Natural killer cell (primary cell): ENCODE measurements around the gene CPOX. TPM values are rescaled to one million over a fixed set of nuclear protein-coding genes. Genes with fewer than 3 reads are reported as not detected.
A peak's percentile ranks its signal among the peaks of the same experiment; 100 is the strongest.

Source experiments
- ATAC-seq, 3 donors: fragments of 150-1000 bp in 2 of 3; fragments of 200-7000 bp in 1 of 3; cut with Tn5 transposase; 1 replicate in 1 of 3; 2 replicates in 2 of 3; pipeline ENCODE4 v1.10.0; 2021; ENCODE audit warnings: mild to moderate bottlenecking in 2 of 3, moderate library complexity in 2 of 3
- DNase-seq, 2 donors: peaks; one replicate each; pipeline versions ENCODE4 v3.0.0 to v3.0.0-alpha.2; 2013 to 2021; ENCODE audit warnings: mixed read lengths in 1 of 2
- H3K27ac ChIP-seq: one replicate; pipeline ENCODE4 v1.5.1; 2013; ENCODE audit warnings: mild to moderate bottlenecking, low read length
- H3K27me3 ChIP-seq: one replicate; pipeline ENCODE4 v1.6.1; 2013; ENCODE audit warnings: low read length; ENCODE audit not compliant: control insufficient read depth, insufficient read depth
- H3K36me3 ChIP-seq: one replicate; pipeline ENCODE4 v1.6.1; 2013; ENCODE audit warnings: low read length; ENCODE audit not compliant: control insufficient read depth, insufficient read depth
- H3K4me1 ChIP-seq: one replicate; pipeline ENCODE4 v1.6.1; 2013; ENCODE audit warnings: low read length; ENCODE audit not compliant: control insufficient read depth, insufficient read depth
- H3K4me3 ChIP-seq: one replicate; pipeline ENCODE4 v1.5.1; 2013; ENCODE audit warnings: low read length
- H3K9me3 ChIP-seq: one replicate; pipeline ENCODE4 v1.6.1; 2013; ENCODE audit warnings: low read length; ENCODE audit not compliant: control insufficient read depth, insufficient read depth
- H3K27ac Mint-ChIP-seq, 2 donors: one replicate each; pipeline ENCODE4 v1.8.0; 2022; ENCODE audit warnings: mild to moderate bottlenecking in 2 of 2, mixed read lengths in 2 of 2, moderate library complexity in 1 of 2
- H3K27me3 Mint-ChIP-seq, 2 donors: one replicate each; pipeline ENCODE4 v1.8.0; 2022; ENCODE audit warnings: low read depth in 2 of 2, mixed read lengths in 2 of 2
- H3K36me3 Mint-ChIP-seq: one replicate; pipeline ENCODE4 v1.8.0; 2022; ENCODE audit warnings: mixed read lengths
- H3K4me1 Mint-ChIP-seq, 2 donors: one replicate each; pipeline ENCODE4 v1.8.0; 2022; ENCODE audit warnings: mixed read lengths in 2 of 2
- H3K4me3 Mint-ChIP-seq: one replicate; pipeline ENCODE4 v1.8.0; 2022; ENCODE audit warnings: mild to moderate bottlenecking, moderate library complexity, mixed read lengths
- H3K9me3 Mint-ChIP-seq, 2 donors: one replicate each; pipeline ENCODE4 v1.8.0; 2022; ENCODE audit warnings: mixed read lengths in 2 of 2
- CTCF ChIP-seq: fragments of 200-600 bp; IDR thresholded peaks from one replicate; pipeline ENCODE4 v1.8.0; 2022; ENCODE audit warnings: antibody characterized with exemption
- WGBS: methylation state at CpG from one replicate; pipeline ENCODE4 v1.1.7; 2013; ENCODE audit warnings: missing lambda C conversion rate; ENCODE audit not compliant: insufficient coverage; 5-methylcytosine and 5-hydroxymethylcytosine counted together
- intact Hi-C: fragments of 100-400 bp; cut with micrococcal nuclease; formaldehyde crosslinking; loops from one replicate; pipeline ENCODE4 v1.14.2; 2022
- total RNA-seq, 4 donors: library from RNA; stranded (reverse); fragments of 120-200 nt in 1 of 4; gene quantifications; one replicate each; pipeline versions ENCODE4 v1.2.3 to v1.2.4, GENCODE V29; 2013 to 2022

CPOX gene
- total RNA-seq, 3 donors from 2014 or later (not counting 1 experiment from before 2014, with no cell fraction given) = 7.6 to 12.7 (median 12.2) TPM

GRCh38 chr3:98551754-98552153 lies 41.7 kb downstream of the CPOX start:
- Mint-ChIP-seq H3K36me3 (no peaks in the 10 kb centered on the region), H3K27ac (peak overlapping the region; percentile 68 to 75), H3K27me3 (no peaks in the 10 kb centered on the region), H3K4me3 (peak overlapping the region; percentile 43), H3K9me3 (no peaks in the 10 kb centered on the region), H3K4me1 (peaks cover 37 to 54% of the 10 kb centered on the region in 2 donors)
- intact Hi-C loops = no loop called here
- peak overlapping the region; percentile 2 for H3K27ac ChIP-seq
- no peaks in the 10 kb centered on the region for H3K27me3 ChIP-seq
- peaks cover 40% of the 10 kb centered on the region for H3K4me1 ChIP-seq
- ATAC-seq (peak; percentile 39 to 63 (median 54)), DNase-seq (no peak)
- no CpG with 5 or more reads among the region's 3 CpGs for WGBS
- no peak for TF ChIP-seq CTCF
- H3K9me3 ChIP-seq = no peaks in the 10 kb centered on the region
- no peaks in the 10 kb centered on the region for H3K36me3 ChIP-seq
- H3K4me3 ChIP-seq = no peak overlapping the region

- Histone ChIP-seq H3K4me3 (no peak overlapping the region), H3K4me1 (peaks cover 36% of the 10 kb centered on the region), H3K9me3 (no peaks in the 10 kb centered on the region), H3K36me3 (no peaks in the 10 kb centered on the region), H3K27ac (no peak overlapping the region), H3K27me3 (no peaks in the 10 kb centered on the region)
- H3K36me3 Mint-ChIP-seq = no peaks in the 10 kb centered on the region
- WGBS = 100% methylated on average over 2 of the region's 2 CpGs
- no peak for ATAC-seq
- no peak overlapping the region for H3K4me3 Mint-ChIP-seq
- peaks cover 38 to 54% of the 10 kb centered on the region in 2 donors for H3K4me1 Mint-ChIP-seq
- intact Hi-C loops = no loop called here
- DNase-seq = no peak
- H3K27me3 Mint-ChIP-seq = no peaks in the 10 kb centered on the region
- peak overlapping the region; percentile 68 to 75 for H3K27ac Mint-ChIP-seq
- no peak for TF ChIP-seq CTCF
- no peaks in the 10 kb centered on the region for H3K9me3 Mint-ChIP-seq
Observed at GRCh38 chr3:98551236-98551635, 42.2 kb downstream of the CPOX start.

GRCh38 chr3:98550833-98551232 lies 42.6 kb downstream of the CPOX start:
- H3K9me3 Mint-ChIP-seq = no peaks in the 10 kb centered on the region

More at GRCh38 chr3:98550833-98551232, 42.6 kb downstream of the CPOX start:
- Histone ChIP-seq H3K4me1 (peaks cover 34% of the 10 kb centered on the region), H3K36me3 (no peaks in the 10 kb centered on the region), H3K9me3 (no peaks in the 10 kb centered on the region), H3K4me3 (no peak overlapping the region), H3K27ac (no peak overlapping the region), H3K27me3 (no peaks in the 10 kb centered on the region)
- Mint-ChIP-seq H3K4me1 (peaks cover 42 to 54% of the 10 kb centered on the region in 2 donors), H3K4me3 (no peak overlapping the region), H3K27ac (peak overlapping the region in 1 of 2 donors; percentile 75), H3K36me3 (no peaks in the 10 kb centered on the region), H3K27me3 (no peaks in the 10 kb centered on the region)
- DNase-seq (no peak), ATAC-seq (no peak)
- no peak for TF ChIP-seq CTCF
- WGBS = 88% methylated on average over 3 of the region's 3 CpGs
- intact Hi-C loops = no loop called here
